Measurements from ENCODE around the gene TMEM40.
"Not testable (repeated sequence)": the region's sequence is repeated elsewhere in the genome, so short reads cannot be mapped to it uniquely, and the experiment has no call there.

TMEM40 gene

DNA sequence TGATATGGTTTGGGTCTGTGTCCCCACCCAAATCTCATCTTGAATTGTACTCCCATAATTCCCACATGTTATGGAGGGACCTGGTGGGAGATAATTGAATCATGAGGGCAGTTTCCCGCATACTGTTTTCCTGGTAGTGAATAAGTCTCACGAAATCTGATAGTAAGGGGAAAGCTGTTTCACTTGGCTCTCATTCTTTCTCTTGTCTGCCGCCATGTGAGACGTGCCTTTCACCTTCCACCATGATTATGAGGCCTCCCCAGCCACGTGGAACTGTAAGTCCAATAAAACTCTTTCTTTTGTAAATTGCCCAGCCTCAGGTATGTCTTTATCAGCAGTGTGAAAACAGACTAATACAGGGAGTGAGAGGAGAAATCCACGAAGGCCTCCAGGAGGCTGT is 16.9 kb upstream of the TMEM40 start:
- not testable (repeated sequence) for DNase-seq (ENCODE audit: low read depth in 3 of 3)

- DNase-seq (ENCODE audit: low read depth in 3 of 3): no peak
These were observed 16.2 kb upstream of the TMEM40 start for GRCh38 chr3:12775226-12775625.

DNA sequence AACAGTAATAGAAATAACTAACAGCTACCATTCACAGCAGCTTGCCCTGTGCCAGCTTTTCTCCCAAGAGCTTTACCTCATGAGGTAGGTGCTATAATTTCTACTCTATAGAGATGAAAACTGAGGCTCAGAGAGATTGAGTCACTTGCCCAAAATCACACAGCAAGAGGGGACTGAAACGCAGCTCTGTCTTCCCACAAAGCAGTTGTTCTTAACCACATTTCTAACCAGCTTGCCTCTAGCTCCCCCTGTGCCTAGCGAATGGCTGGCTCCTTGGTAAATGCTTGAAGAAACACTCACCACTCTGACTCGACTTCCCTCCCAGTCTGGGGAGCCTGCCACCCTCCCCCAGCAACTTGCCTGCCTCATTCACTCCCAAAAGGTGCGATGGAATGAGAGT is 15.6 kb upstream of the TMEM40 start:
- DNase-seq (ENCODE audit: low read depth in 3 of 3): no peak

DNA sequence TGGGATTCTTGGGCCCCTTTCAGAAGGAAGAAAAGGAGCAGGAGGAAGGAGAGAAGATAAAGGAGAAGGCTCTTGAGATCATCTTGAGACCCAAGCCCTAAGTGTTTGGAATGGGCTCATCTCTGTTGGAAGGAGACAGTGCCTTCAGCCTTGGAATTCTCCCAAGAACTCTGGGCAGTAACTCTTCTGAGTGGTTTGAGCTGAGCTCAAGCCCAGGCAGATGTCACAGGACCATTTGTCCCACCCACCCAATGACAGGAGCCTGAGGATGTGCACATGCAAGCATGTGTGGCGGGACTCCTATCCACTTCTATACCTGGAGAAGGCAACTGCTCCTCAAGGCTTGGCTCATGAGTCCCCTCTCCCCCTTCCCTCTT is 14.6 kb upstream of the TMEM40 start:
- no peak for DNase-seq (ENCODE audit: low read depth in 3 of 3)

GRCh38 chr3:12773030-12773709 is 14.1 kb upstream of the TMEM40 start:
- DNase-seq (ENCODE audit: low read depth in 3 of 3): no peak

DNA sequence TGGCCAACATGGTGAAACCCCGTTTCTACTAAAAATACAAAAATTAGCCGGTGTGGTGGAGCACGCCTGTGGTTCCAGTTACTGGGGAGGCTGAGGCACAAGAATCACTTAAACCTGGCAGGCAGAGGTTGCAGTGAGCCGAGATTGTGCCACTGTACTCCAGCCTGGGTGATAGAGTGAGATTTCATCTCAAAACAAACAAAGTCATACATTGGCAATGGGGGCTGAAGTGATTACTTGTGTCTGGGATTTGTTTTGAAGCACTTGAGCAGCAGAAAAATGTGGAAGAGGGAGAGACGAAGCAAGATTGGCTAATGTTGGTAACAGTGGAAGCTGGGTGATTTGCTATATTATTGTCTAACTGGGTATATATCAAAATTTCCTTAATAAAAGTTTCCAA is 13.4 kb upstream of the TMEM40 start:
- DNase-seq (ENCODE audit: low read depth in 3 of 3): no peak

DNA sequence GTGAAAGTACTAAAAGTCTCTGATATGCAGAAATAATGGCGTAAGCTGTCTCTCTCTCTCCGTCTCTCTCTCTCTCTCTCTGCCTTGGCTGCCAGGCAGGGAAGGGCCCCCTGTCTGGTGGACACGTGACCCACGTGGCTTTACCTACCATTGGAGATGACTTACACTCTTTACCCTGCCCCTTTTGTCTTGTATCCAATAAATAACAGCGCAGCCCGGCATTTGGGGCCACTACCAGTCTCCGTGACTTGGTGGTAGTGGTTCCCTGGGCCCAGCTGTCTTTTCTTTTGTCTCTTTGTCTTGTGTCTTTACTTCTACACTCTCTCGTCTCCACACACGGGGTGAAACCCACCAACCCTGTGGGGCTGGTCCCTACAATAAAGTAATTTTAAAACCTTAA is 12.2 kb upstream of the TMEM40 start:
- DNase-seq (ENCODE audit: low read depth in 3 of 3): no peak

GRCh38 chr3:12769761-12770160 is 10.7 kb upstream of the TMEM40 start:
- no peak for DNase-seq (ENCODE audit: low read depth in 3 of 3)

GRCh38 chr3:12768579-12769527 is 9.8 kb upstream of the TMEM40 start:
- no peak for DNase-seq (ENCODE audit: low read depth in 3 of 3)

GRCh38 chr3:12766541-12766940 is 7.5 kb upstream of the TMEM40 start:
- no peak for DNase-seq (ENCODE audit: low read depth in 3 of 3)

DNA sequence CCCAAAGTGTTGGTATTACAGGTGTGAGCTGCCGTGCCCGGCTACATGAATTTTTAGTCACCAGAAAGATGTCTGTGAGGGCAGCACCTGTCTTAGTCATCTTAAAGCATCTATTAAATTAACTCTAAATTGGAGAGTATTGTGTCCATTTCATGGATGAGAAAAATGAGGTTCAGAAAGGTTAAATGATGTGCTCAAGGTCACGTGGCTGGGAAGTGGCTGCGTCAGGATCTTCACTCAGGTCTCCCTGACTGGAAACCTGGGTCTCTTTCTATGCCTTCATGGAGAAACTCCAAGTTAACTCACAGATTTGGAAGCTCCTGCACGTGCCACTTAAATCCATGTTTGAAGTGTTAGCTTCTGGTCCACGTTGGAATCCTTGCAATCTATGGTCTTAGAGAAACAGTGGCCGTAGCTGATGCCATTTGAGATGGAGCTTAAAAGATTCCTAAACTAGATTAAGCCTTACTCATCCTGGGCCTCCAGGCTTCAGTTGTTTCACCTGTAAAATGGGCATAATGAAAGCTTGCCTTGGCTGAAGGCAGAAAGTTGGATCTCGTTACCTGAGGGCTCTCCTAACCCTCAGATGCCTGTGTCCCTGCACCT is 5.2 kb upstream of the TMEM40 start:
- DNase-seq (ENCODE audit: low read depth in 3 of 3): no peak

DNA sequence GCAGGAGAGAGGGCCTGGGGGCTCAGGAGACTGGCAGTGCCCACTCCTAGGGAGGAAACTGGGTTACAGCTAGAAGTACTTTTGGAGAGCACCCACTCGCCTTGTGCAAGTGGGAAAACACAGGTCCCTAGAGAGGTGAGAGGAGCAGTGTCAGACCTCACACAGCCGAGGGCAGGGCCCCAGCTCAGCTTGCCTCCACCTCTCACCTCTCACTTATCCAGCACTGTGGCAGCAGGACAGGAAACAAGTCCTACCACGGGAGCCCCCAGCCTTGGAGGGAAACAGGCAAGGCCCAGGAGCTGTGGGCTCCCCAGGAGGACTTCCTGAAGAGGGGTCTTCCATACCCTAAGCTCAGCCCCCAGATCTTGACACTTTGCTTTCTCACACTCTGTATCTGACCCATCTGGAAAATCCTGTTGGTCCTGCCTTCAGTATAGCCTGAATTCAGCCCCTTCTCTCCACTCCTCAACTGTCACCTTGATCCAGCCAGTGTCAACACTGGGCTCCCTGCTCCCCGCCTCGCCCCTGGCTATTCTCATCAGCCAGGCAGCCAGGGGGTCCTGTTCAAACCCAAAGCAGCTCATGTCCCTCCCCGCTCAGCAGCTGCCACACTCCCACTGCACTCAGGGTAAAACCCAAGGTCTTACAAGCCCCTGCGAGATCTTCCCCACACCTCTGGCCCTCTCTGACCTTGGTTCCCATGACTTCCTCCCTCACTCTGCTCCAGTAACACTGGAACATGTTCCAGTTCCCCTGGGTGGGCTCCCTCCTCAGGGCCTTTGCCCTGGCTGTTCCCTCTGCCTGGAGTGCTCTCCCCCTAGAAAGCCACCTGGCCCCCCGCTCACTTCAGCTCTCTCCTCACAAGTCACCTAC is 870 bp upstream of the TMEM40 start:
- DNase-seq (ENCODE audit: low read depth in 3 of 3): no peak

GRCh38 chr3:12758025-12758781 is 856 bp downstream of the TMEM40 start:
- DNase-seq (ENCODE audit: low read depth in 3 of 3): no peak

- no peak for DNase-seq (ENCODE audit: low read depth in 3 of 3)
These were observed 2.4 kb downstream of the TMEM40 start for GRCh38 chr3:12756635-12757034.

DNA sequence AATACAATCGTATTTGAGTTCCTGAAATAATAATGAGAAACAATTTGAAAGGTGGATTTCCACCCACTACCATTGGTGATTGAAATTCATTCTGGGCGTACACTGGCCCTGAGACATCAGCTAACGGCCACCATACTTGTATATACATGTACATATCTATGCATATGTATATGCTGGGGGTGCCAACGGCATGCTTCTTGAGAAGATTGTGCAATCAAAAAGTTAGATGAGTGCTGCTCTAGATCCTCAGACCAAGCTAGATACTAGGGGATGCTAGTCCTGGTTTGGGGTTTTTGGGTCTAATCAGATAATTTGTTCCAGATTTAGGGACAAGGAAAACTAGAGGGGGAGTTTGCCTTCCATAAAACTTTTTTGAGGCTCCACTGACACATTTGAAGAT is 2.9 kb downstream of the TMEM40 start:
- DNase-seq (ENCODE audit: low read depth in 3 of 3): no peak

DNA sequence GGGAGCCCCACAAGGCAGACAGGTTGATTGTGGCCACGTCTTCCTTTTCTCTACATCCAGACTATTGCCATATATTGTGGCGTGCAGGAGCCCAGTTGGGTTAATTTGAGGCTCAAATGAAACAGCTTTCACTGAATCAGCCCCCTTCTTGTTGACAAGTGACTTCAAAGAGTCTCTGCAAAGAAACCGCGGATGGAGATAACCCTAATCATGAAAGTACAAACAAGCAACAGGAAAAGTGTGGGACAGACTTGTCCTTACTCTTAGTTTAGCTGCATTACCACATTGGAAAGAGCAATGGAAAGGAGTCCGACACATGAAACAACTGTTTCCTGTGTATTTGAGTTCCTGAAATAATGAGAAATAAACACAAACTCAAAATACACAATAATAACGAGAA is 3.3 kb downstream of the TMEM40 start:
- DNase-seq (ENCODE audit: low read depth in 3 of 3): no peak

GRCh38 chr3:12754313-12754712 is 4.7 kb downstream of the TMEM40 start:
- no peak for DNase-seq (ENCODE audit: low read depth in 3 of 3)

DNA sequence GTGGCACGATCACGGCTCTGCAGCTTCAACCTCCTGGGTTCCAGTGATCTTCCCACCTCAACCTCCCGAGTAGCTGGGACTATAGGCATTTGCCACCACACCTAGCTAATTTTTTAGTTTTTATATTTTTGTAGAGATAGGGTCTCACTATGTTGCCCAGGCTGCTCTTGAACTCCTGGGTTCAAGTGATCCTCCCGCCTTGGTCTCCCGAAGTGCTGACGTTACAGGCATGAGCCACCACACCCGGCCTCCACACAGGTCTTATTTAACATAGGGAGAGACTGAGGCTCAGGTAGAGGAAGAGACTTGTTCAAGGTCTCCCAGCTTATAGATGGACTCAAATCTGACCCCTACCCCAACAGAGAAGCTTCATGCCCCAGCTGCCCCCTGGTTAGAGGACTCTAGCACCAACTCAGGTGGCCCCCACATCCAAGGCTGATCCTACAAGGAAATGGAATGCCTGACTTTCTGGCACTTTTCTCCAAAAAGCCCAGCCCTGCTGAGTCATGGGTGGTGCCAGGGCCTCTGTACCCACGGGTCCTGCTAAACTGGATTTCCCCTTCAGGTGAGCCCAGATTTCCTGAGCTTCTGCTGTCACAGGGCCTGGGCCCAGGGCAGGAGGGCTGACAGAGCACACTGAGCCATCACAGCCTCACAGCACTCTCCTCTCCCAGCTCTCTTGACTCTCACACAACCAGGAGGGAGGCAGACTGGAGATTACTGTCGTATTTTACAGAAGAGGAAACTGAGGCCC is 5.6 kb downstream of the TMEM40 start:
- DNase-seq (ENCODE audit: low read depth in 3 of 3): no peak

- DNase-seq (ENCODE audit: low read depth in 3 of 3): no peak
These were observed 6.2 kb downstream of the TMEM40 start for GRCh38 chr3:12752809-12753208.

GRCh38 chr3:12752102-12752501 is 7.0 kb downstream of the TMEM40 start:
- DNase-seq (ENCODE audit: low read depth in 3 of 3): no peak
